Measurements from ENCODE around the gene FRMPD4. TPM values are rescaled to one million over a fixed set of nuclear protein-coding genes. Genes with fewer than 3 reads are reported as not detected.

The FRMPD4 gene
- total and polyA plus RNA-seq, 2 experiments from 2014 or later: 0.19 to 0.80 TPM

- TF ChIP-seq, protein P1, sequence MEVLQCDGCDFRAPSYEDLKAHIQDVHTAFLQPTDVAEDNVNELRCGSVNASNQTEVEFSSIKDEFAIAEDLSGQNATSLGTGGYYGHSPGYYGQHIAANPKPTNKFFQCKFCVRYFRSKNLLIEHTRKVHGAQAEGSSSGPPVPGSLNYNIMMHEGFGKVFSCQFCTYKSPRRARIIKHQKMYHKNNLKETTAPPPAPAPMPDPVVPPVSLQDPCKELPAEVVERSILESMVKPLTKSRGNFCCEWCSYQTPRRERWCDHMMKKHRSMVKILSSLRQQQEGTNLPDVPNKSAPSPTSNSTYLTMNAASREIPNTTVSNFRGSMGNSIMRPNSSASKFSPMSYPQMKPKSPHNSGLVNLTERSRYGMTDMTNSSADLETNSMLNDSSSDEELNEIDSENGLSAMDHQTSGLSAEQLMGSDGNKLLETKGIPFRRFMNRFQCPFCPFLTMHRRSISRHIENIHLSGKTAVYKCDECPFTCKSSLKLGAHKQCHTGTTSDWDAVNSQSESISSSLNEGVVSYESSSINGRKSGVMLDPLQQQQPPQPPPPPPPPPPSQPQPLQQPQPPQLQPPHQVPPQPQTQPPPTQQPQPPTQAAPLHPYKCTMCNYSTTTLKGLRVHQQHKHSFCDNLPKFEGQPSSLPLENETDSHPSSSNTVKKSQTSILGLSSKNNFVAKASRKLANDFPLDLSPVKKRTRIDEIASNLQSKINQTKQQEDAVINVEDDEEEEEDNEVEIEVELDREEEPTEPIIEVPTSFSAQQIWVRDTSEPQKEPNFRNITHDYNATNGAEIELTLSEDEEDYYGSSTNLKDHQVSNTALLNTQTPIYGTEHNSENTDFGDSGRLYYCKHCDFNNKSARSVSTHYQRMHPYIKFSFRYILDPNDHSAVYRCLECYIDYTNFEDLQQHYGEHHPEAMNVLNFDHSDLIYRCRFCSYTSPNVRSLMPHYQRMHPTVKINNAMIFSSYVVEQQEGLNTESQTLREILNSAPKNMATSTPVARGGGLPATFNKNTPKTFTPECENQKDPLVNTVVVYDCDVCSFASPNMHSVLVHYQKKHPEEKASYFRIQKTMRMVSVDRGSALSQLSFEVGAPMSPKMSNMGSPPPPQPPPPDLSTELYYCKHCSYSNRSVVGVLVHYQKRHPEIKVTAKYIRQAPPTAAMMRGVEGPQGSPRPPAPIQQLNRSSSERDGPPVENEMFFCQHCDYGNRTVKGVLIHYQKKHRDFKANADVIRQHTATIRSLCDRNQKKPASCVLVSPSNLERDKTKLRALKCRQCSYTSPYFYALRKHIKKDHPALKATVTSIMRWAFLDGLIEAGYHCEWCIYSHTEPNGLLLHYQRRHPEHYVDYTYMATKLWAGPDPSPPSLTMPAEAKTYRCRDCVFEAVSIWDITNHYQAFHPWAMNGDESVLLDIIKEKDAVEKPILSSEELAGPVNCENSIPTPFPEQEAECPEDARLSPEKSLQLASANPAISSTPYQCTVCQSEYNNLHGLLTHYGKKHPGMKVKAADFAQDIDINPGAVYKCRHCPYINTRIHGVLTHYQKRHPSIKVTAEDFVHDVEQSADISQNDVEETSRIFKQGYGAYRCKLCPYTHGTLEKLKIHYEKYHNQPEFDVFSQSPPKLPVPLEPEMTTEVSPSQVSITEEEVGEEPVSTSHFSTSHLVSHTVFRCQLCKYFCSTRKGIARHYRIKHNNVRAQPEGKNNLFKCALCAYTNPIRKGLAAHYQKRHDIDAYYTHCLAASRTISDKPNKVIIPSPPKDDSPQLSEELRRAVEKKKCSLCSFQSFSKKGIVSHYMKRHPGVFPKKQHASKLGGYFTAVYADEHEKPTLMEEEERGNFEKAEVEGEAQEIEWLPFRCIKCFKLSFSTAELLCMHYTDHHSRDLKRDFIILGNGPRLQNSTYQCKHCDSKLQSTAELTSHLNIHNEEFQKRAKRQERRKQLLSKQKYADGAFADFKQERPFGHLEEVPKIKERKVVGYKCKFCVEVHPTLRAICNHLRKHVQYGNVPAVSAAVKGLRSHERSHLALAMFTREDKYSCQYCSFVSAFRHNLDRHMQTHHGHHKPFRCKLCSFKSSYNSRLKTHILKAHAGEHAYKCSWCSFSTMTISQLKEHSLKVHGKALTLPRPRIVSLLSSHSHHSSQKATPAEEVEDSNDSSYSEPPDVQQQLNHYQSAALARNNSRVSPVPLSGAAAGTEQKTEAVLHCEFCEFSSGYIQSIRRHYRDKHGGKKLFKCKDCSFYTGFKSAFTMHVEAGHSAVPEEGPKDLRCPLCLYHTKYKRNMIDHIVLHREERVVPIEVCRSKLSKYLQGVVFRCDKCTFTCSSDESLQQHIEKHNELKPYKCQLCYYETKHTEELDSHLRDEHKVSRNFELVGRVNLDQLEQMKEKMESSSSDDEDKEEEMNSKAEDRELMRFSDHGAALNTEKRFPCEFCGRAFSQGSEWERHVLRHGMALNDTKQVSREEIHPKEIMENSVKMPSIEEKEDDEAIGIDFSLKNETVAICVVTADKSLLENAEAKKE (CRISPR knock-in tag; IDR thresholded peaks at IDR 0.05): no peak
- TF ChIP-seq POLR2AphosphoS5 (IDR thresholded peaks at IDR 0.05; ENCODE audit: low read depth): no peak
- TF ChIP-seq CREB1 (CRISPR knock-in tag; IDR thresholded peaks at IDR 0.05; ENCODE audit: low read depth): no peak
- TF ChIP-seq REST (IDR thresholded peaks at IDR 0.05; ENCODE audit: unreplicated experiment): no peak
- no peak for TF ChIP-seq STAT1 (IDR thresholded peaks at IDR 0.05; ENCODE audit: unreplicated experiment)
- no peak for TF ChIP-seq EZH2 (IDR thresholded peaks at IDR 0.05; ENCODE audit: low read depth, unreplicated experiment)
- TF ChIP-seq EZH2phosphoT487 (IDR thresholded peaks at IDR 0.05; ENCODE audit: unreplicated experiment): no peak
Measured at GRCh38 chrX:12419591-12419990, 281.3 kb downstream of the FRMPD4 start (continued).

Data from GM23338 (cell line).